Cardiac fibroblast (primary cell): ENCODE measurements around the gene PTPRN2.

Experiments used
- DNase-seq, 2 donors: peaks; one replicate each; pipeline versions ENCODE4 v3.0.0 to v3.0.0-alpha.2; 2010; ENCODE audit warnings: low read depth in 2 of 2
- H3K4me3 ChIP-seq, 2 donors: replicated peaks in 1 of 2; 1 replicate in 1 of 2; 2 replicates in 1 of 2; pipeline ENCODE4 v1.5.1; 2011; ENCODE audit warnings: low read depth in 2 of 2, low read length in 2 of 2, mild to moderate bottlenecking in 2 of 2, moderate library complexity in 1 of 2
- CTCF ChIP-seq: IDR thresholded peaks from one replicate; pipeline ENCODE4 v1.5.1; 2011; ENCODE audit warnings: low read depth, mild to moderate bottlenecking, low read length, inconsistent platforms

The PTPRN2 gene

GRCh38 chr7:157540606-157541294, 1046.9 kb downstream of the PTPRN2 start:
- H3K4me3 ChIP-seq = no peak overlapping the region
- TF ChIP-seq CTCF = no peak
- DNase-seq = no peak

GRCh38 chr7:157540020-157540419, 1047.6 kb downstream of the PTPRN2 start:
- no peak for TF ChIP-seq CTCF
- DNase-seq = no peak
- no peak overlapping the region for H3K4me3 ChIP-seq

- TF ChIP-seq CTCF = no peak
- H3K4me3 ChIP-seq = no peak overlapping the region
- no peak for DNase-seq
Measured at GRCh38 chr7:157539521-157539920, 1048.1 kb downstream of the PTPRN2 start.

- TF ChIP-seq CTCF = no peak
- no peak overlapping the region for H3K4me3 ChIP-seq
- DNase-seq = no peak
Measured at GRCh38 chr7:157538735-157539134, 1048.9 kb downstream of the PTPRN2 start.

- TF ChIP-seq CTCF = no peak
- DNase-seq = no peak
- H3K4me3 ChIP-seq = no peak overlapping the region
Measured at GRCh38 chr7:157538321-157538720, 1049.3 kb downstream of the PTPRN2 start.

- no peak overlapping the region for H3K4me3 ChIP-seq
- DNase-seq = no peak
- TF ChIP-seq CTCF = no peak
Measured at GRCh38 chr7:157537056-157537455, 1050.6 kb downstream of the PTPRN2 start.

GRCh38 chr7:157532068-157532467, 1055.6 kb downstream of the PTPRN2 start:
- DNase-seq = no peak
- TF ChIP-seq CTCF = no peak
- H3K4me3 ChIP-seq = no peak overlapping the region
